HG02943 (cell line): Measurements from ENCODE around the gene RABGAP1.

ENCODE experiments used
- ATAC-seq: cut with Tn5 transposase; IDR thresholded peaks from one replicate; pipeline ENCODE4 v1.9.1; 2021; ENCODE audit warnings: mild to moderate bottlenecking, low read depth, moderate library complexity; ENCODE audit not compliant: unreplicated experiment

Gene RABGAP1

GRCh38 chr9:123073441-123073840 is 132.6 kb downstream of the RABGAP1 start:
- no peak for ATAC-seq

GRCh38 chr9:123073991-123074422 is 133.2 kb downstream of the RABGAP1 start:
- ATAC-seq, result no peak

- ATAC-seq, result no peak
Observed at GRCh38 chr9:123074628-123075027, 133.8 kb downstream of the RABGAP1 start.

- no peak for ATAC-seq
Observed at GRCh38 chr9:123080444-123080843, 139.6 kb downstream of the RABGAP1 start.

GRCh38 chr9:123081824-123082223 is 141.0 kb downstream of the RABGAP1 start:
- ATAC-seq, result no peak

- no peak for ATAC-seq
Observed at GRCh38 chr9:123083680-123084079, 142.9 kb downstream of the RABGAP1 start.

GRCh38 chr9:123084256-123084655 is 143.4 kb downstream of the RABGAP1 start:
- ATAC-seq, result no peak

GRCh38 chr9:123085916-123086315 is 145.1 kb downstream of the RABGAP1 start:
- ATAC-seq, result no peak

GRCh38 chr9:123087359-123087888 is 146.6 kb downstream of the RABGAP1 start:
- no peak for ATAC-seq

GRCh38 chr9:123089040-123089439 is 148.2 kb downstream of the RABGAP1 start:
- ATAC-seq, result no peak

- ATAC-seq, result no peak
Observed at GRCh38 chr9:123089790-123090189, 149.0 kb downstream of the RABGAP1 start.

- ATAC-seq, result no peak
Observed at GRCh38 chr9:123090198-123090896, 149.5 kb downstream of the RABGAP1 start.

GRCh38 chr9:123090956-123091355 is 150.1 kb downstream of the RABGAP1 start:
- no peak for ATAC-seq

- no peak for ATAC-seq
Observed at GRCh38 chr9:123091459-123091858, 150.6 kb downstream of the RABGAP1 start.

GRCh38 chr9:123093141-123093540 is 152.3 kb downstream of the RABGAP1 start:
- no peak for ATAC-seq

- ATAC-seq, result no peak
Observed at GRCh38 chr9:123096987-123097386, 156.2 kb downstream of the RABGAP1 start.

- no peak for ATAC-seq
Observed at GRCh38 chr9:123097430-123098095, 156.7 kb downstream of the RABGAP1 start.

GRCh38 chr9:123098096-123098459 is 157.3 kb downstream of the RABGAP1 start:
- ATAC-seq, result no peak

GRCh38 chr9:123099042-123099441 is 158.2 kb downstream of the RABGAP1 start:
- no peak for ATAC-seq

- no peak for ATAC-seq
Observed at GRCh38 chr9:123099548-123099947, 158.7 kb downstream of the RABGAP1 start.

GRCh38 chr9:123102375-123103113 is 161.7 kb downstream of the RABGAP1 start:
- ATAC-seq, result no peak
